ENCODE data around the gene FCAMR. TPM values are rescaled to one million over a fixed set of nuclear protein-coding genes. Genes with fewer than 3 reads are reported as not detected.

Gene FCAMR
- not detected for total RNA-seq

GRCh38 chr1:206970446-206970845, at the start of gene FCAMR:
FCAMR (minus strand) TSS chr1:206970460; CDS start chr1:206970125, 335 bp downstream.
- H3K27ac ChIP-seq: no peak within 1 kb of the TSS
- no peak for TF ChIP-seq CTCF (IDR thresholded peaks at IDR 0.05)
- no peaks in the 10 kb centered on the region for H3K4me1 ChIP-seq (ENCODE audit: control insufficient read depth in 1 of 2, low read depth in 2 of 2)
- H3K27me3 ChIP-seq (replicated peaks; ENCODE audit: insufficient read depth): no peaks in the 10 kb centered on the region
- ATAC-seq (ENCODE audit: insufficient number of reproducible peaks, low FRiP score, low read depth): no peak
- DNase-seq (ENCODE audit: low spot score): no peak
- no peaks in the 10 kb centered on the region for H3K36me3 ChIP-seq
- no peak within 1 kb of the TSS for H3K4me3 ChIP-seq
- H3K9me3 ChIP-seq: no peaks in the 10 kb centered on the region

- TF ChIP-seq CTCF (IDR thresholded peaks at IDR 0.05): no peak
- Histone ChIP-seq H3K27me3 (replicated peaks; ENCODE audit: insufficient read depth) (no peaks in the 10 kb centered on the region), H3K9me3 (no peaks in the 10 kb centered on the region), H3K4me1 (ENCODE audit: control insufficient read depth in 1 of 2, low read depth in 2 of 2) (peaks cover 3 to 19% of the 10 kb centered on the region in 2 donors), H3K4me3 (no peak overlapping the region), H3K27ac (no peak overlapping the region), H3K36me3 (no peaks in the 10 kb centered on the region)
- no peak for DNase-seq (ENCODE audit: low spot score)
- no peak for ATAC-seq (ENCODE audit: insufficient number of reproducible peaks, low FRiP score, low read depth)
Measured at GRCh38 chr1:207019661-207020060, 49.4 kb upstream of the FCAMR start.

GRCh38 chr1:207019161-207019560, 48.9 kb upstream of the FCAMR start:
- Histone ChIP-seq H3K27me3 (replicated peaks; ENCODE audit: insufficient read depth) (no peaks in the 10 kb centered on the region), H3K4me3 (no peak overlapping the region), H3K4me1 (ENCODE audit: control insufficient read depth in 1 of 2, low read depth in 2 of 2) (peaks cover 0 to 14% of the 10 kb centered on the region in 2 donors), H3K9me3 (no peaks in the 10 kb centered on the region), H3K27ac (no peak overlapping the region), H3K36me3 (no peaks in the 10 kb centered on the region)
- DNase-seq (ENCODE audit: low spot score): no peak
- ATAC-seq (ENCODE audit: insufficient number of reproducible peaks, low FRiP score, low read depth): no peak
- TF ChIP-seq CTCF (IDR thresholded peaks at IDR 0.05): no peak

GRCh38 chr1:207018707-207019106, 48.4 kb upstream of the FCAMR start:
- no peak for ATAC-seq (ENCODE audit: insufficient number of reproducible peaks, low FRiP score, low read depth)
- Histone ChIP-seq H3K36me3 (no peaks in the 10 kb centered on the region), H3K27me3 (replicated peaks; ENCODE audit: insufficient read depth) (no peaks in the 10 kb centered on the region), H3K4me1 (ENCODE audit: control insufficient read depth in 1 of 2, low read depth in 2 of 2) (peaks cover 0 to 10% of the 10 kb centered on the region in 2 donors), H3K9me3 (no peaks in the 10 kb centered on the region), H3K4me3 (no peak overlapping the region), H3K27ac (no peak overlapping the region)
- TF ChIP-seq CTCF (IDR thresholded peaks at IDR 0.05): no peak
- no peak for DNase-seq (ENCODE audit: low spot score)

GRCh38 chr1:207017615-207018559, 47.6 kb upstream of the FCAMR start:
- no peak for TF ChIP-seq CTCF (IDR thresholded peaks at IDR 0.05)
- H3K9me3 ChIP-seq: no peaks in the 10 kb centered on the region
- H3K4me3 ChIP-seq: no peak overlapping the region
- H3K27me3 ChIP-seq (replicated peaks; ENCODE audit: insufficient read depth): no peaks in the 10 kb centered on the region
- H3K4me1 ChIP-seq (ENCODE audit: control insufficient read depth in 1 of 2, low read depth in 2 of 2): peaks cover 0 to 10% of the 10 kb centered on the region in 2 donors
- H3K27ac ChIP-seq: no peak overlapping the region
- no peak for ATAC-seq (ENCODE audit: insufficient number of reproducible peaks, low FRiP score, low read depth)
- no peaks in the 10 kb centered on the region for H3K36me3 ChIP-seq
- no peak for DNase-seq (ENCODE audit: low spot score)
